Mucosa of rectum (tissue), 2 donors: Measurements from ENCODE around the gene RNF111.
A peak's percentile ranks its signal among the peaks of the same experiment; 100 is the strongest.
"Not testable (repeated sequence)": the region's sequence is repeated elsewhere in the genome, so short reads cannot be mapped to it uniquely, and the experiment has no call there.

Source experiments
- H3K27ac ChIP-seq, 2 donors: one replicate each; pipeline ENCODE4 v1.7.0; 2013; ENCODE audit warnings: inconsistent platforms in 2 of 2, low read depth in 2 of 2, low read length in 2 of 2
- H3K27me3 ChIP-seq, 2 donors: one replicate each; pipeline ENCODE4 v1.7.0; 2013; ENCODE audit warnings: low read length in 2 of 2; ENCODE audit not compliant: control insufficient read depth in 2 of 2, insufficient read depth in 2 of 2
- H3K36me3 ChIP-seq, 2 donors: one replicate each; pipeline ENCODE4 v1.7.0; 2013; ENCODE audit warnings: low read length in 2 of 2; ENCODE audit not compliant: control insufficient read depth in 2 of 2, insufficient read depth in 2 of 2
- H3K4me1 ChIP-seq, 2 donors: one replicate each; pipeline ENCODE4 v1.7.0; 2013; ENCODE audit warnings: low read length in 2 of 2, mild to moderate bottlenecking in 1 of 2; ENCODE audit not compliant: control insufficient read depth in 2 of 2, insufficient read depth in 2 of 2
- H3K4me3 ChIP-seq, 2 donors: one replicate each; pipeline ENCODE4 v1.7.0; 2013; ENCODE audit warnings: low read length in 2 of 2
- H3K9ac ChIP-seq, 2 donors: one replicate each; pipeline ENCODE4 v1.7.0; 2013; ENCODE audit warnings: low read length in 2 of 2, low read depth in 1 of 2, mild to moderate bottlenecking in 1 of 2
- H3K9me3 ChIP-seq, 2 donors: one replicate each; pipeline ENCODE4 v1.7.0; 2013; ENCODE audit warnings: low read length in 2 of 2; ENCODE audit not compliant: control insufficient read depth in 2 of 2
- donor health status: healthy.
- donor health status: Normal muscosa, but diverticular disease.

Gene RNF111

DNA sequence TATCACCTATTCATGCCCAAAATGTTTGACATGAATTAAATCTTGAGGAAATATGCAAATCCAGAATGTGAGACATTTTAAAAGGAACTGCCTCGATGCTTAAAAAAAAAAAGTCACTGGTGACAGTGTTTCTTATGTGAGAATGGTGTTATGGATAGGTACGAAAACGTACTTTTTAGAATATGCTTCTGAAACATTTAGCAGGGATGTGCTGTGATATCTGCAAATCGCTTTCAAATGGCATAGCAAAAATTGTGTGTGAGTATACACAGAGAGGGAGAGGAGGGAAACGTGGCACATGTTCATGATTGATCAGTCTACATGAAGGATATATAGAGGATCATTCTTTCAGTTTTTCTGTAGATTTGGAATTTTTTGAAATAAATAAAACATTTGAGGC lies 133.5 kb downstream of the RNF111 start:
- H3K9ac ChIP-seq = no peak overlapping the region
- H3K4me3 ChIP-seq = no peak overlapping the region
- no peaks in the 10 kb centered on the region for H3K9me3 ChIP-seq
- H3K4me1 ChIP-seq = peaks cover 19 to 23% of the 10 kb centered on the region in 2 donors
- no peaks in the 10 kb centered on the region for H3K27me3 ChIP-seq
- no peak overlapping the region for H3K27ac ChIP-seq
- H3K36me3 ChIP-seq = peaks cover 2 to 3% of the 10 kb centered on the region in 2 donors

DNA sequence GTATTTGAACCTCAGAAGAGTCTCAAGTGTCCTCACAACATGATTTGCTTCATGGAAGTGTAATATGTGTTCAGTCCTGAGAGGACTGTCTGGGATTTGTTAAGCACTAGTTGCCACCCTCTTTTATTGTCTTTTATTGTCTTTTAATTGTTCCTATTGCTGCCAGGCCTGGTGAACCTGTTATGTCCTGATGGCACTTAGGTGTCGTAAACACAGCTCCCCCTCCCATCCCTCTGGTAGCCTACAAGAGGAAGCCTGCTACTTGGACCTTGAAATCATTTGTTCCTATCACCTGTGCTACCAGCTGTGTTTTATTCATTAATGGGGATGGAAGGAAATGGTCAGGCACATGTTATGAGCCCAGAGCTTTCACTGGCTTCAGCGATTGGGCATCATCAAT lies 136.8 kb downstream of the RNF111 start:
- Histone ChIP-seq H3K9ac (no peak overlapping the region), H3K4me1 (peaks cover 19 to 23% of the 10 kb centered on the region in 2 donors), H3K9me3 (no peaks in the 10 kb centered on the region), H3K27me3 (no peaks in the 10 kb centered on the region), H3K4me3 (peak overlapping the region in 1 of 2 donors; percentile 50), H3K27ac (peak overlapping the region; percentile 77 to 82), H3K36me3 (no peaks in the 10 kb centered on the region)

DNA sequence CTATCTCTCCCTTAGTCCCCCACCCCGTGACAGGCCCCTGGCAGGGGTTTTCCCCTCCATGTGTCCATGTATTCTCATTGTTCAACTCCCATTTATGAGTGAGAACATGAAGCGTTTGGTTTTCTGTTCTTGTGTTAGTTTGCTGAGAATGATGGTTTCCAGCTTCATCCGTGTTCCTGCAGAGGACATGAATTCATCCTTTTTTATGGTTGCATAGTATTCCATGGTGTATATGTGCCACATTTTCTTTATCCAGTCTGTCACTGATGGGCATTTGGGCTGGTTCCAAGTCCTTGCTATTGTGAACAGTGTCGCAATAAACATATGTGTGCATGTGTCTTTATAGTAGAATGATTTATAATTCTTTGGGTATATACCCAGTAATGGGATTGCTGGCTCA lies 138.2 kb downstream of the RNF111 start:
- H3K9ac ChIP-seq, H3K36me3 ChIP-seq, H3K9me3 ChIP-seq, H3K27me3 ChIP-seq, H3K27ac ChIP-seq, H3K4me3 ChIP-seq: not testable (repeated sequence)
- peaks cover 19 to 23% of the 10 kb centered on the region in 2 donors for H3K4me1 ChIP-seq

DNA sequence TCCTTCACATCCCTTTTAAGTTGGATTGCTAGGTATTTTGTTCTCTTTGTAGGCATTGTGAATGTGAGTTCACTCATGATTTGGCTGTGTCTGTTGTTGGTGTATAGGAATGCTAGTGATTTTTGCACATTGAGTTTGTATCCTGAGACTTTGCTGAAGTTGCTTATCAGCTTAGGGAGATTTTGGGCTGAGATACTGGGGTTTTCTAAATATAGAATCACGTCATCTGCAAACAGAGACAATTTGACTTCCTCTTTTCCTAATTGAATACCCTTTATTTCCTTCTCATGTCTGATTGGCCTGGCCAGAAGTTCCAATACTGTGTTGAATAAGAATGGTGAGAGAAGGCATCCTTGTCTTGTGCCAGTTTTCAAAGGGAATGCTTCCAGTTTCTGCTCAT lies 139.8 kb downstream of the RNF111 start:
- H3K27me3 ChIP-seq, H3K9ac ChIP-seq, H3K27ac ChIP-seq, H3K4me3 ChIP-seq, H3K9me3 ChIP-seq, H3K36me3 ChIP-seq: not testable (repeated sequence)
- H3K4me1 ChIP-seq = peaks cover 28 to 31% of the 10 kb centered on the region in 2 donors

DNA sequence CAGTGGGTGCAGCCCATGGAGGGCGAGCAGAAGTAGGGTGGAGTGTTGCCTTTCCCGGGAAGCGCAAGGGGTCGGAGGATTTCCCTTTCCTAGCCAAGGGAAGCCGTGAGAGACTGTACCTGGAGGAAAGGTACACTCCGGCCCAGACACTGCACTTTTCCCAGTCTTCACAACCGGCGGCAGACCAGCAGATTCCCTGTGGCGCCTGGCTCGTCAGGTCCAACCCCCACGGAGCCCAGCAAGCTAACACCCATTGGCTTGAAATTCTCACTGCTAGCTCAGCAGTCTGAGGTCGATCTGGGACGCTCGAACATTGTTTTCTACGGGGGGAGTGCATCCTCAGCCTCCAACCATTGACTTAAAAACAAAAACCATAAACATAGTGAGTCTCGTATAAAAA lies 144.0 kb downstream of the RNF111 start:
- Histone ChIP-seq H3K27ac (peak overlapping the region; percentile 61 to 72), H3K36me3 (peaks cover 24 to 27% of the 10 kb centered on the region in 2 donors)

DNA sequence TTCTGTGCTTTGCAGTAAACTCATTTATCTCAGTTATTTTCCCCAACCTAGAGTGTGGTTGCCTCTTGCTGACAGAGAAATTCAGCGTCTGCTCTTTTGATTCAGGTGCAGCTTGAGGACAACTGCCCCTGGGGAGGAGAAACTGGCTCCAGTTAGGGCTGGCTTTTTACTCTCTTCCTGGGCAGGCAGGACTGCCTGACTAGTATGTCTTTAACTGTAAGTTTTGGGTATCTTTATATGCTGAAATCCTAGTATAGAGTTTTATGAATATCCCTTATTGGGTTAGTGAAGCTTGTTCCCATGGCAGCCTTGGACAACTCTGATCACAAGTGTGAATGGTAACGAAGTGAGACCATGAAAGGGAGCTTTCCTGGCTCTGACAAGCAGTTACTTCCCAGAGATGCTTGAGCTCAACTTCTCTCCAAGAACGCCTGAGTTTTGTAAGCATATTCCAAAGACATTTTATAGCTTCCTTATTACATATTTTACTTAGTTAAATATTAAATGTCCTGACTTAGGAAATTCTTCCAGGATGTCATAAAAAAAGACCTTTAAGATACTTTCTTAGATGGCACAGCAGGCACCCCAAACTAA lies 144.6 kb downstream of the RNF111 start:
- no peaks in the 10 kb centered on the region for H3K9me3 ChIP-seq
- peak overlapping the region in 1 of 2 donors; percentile 41 for H3K9ac ChIP-seq
- H3K4me1 ChIP-seq = peaks cover 21 to 24% of the 10 kb centered on the region in 2 donors
- peaks cover 29 to 31% of the 10 kb centered on the region in 2 donors for H3K36me3 ChIP-seq
- H3K27ac ChIP-seq = peak overlapping the region; percentile 72 to 75
- H3K4me3 ChIP-seq = no peak overlapping the region
- H3K27me3 ChIP-seq = no peaks in the 10 kb centered on the region

More for the DNA sequence above, 144.0 kb downstream of the RNF111 start:
- peaks cover 21 to 24% of the 10 kb centered on the region in 2 donors for H3K4me1 ChIP-seq
- H3K9me3 ChIP-seq = no peaks in the 10 kb centered on the region
- no peaks in the 10 kb centered on the region for H3K27me3 ChIP-seq
- H3K4me3 ChIP-seq = no peak overlapping the region
- H3K9ac ChIP-seq = peak overlapping the region in 1 of 2 donors; percentile 41

DNA sequence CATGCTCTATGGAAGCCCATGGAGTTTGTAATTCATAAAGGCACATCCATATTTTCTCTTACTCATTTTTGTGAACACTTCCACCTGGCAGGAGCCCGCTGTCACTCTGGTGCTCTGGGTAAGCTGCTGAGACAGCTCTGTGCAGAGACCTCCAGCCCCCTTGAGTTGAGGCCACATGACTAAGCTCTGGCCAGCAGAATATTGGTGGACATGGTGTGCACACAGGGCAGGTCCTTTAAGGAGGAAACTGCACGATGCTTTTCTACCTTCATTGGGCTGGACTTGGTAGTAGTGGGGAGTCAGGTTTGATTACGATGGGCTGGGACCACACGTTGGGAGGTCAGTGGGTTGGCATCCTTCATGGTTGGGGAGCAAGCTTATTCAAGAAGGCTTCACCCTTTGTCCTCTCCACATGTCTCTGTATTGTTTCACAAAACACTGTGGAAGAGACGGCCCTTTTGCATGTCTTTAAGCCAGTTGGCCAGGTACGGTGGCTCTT lies 146.5 kb downstream of the RNF111 start:
- Histone ChIP-seq H3K9ac (no peak overlapping the region), H3K9me3 (no peaks in the 10 kb centered on the region), H3K4me1 (peaks cover 21 to 24% of the 10 kb centered on the region in 2 donors), H3K36me3 (peaks cover 38 to 45% of the 10 kb centered on the region in 2 donors), H3K27me3 (no peaks in the 10 kb centered on the region), H3K27ac (peak overlapping the region in 1 of 2 donors; percentile 75), H3K4me3 (no peak overlapping the region)

DNA sequence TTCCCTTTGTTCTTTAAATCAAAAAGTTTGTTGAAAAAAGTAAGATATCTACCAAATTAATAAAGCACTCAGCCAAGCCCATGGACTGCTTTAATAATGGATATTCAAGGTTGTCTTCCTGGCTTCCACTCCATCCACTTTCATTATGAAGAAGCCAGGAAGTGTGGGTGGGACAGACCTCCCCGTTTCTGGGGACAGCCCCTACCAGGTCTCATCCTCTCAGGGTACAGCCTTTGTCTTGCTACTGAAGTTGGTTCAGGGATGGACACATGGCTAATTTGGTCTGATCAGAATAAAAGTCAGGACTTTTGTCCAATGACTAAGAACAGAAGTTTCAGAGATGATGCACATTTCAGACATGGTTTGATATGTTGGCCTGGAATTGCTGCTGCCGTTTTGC lies 150.1 kb downstream of the RNF111 start:
- no peak overlapping the region for H3K9ac ChIP-seq
- no peak overlapping the region for H3K4me3 ChIP-seq
- peaks cover 15 to 18% of the 10 kb centered on the region in 2 donors for H3K4me1 ChIP-seq
- no peaks in the 10 kb centered on the region for H3K9me3 ChIP-seq
- H3K27me3 ChIP-seq = no peaks in the 10 kb centered on the region
- no peak overlapping the region for H3K27ac ChIP-seq
- H3K36me3 ChIP-seq = peaks cover 42% of the 10 kb centered on the region in 2 donors

DNA sequence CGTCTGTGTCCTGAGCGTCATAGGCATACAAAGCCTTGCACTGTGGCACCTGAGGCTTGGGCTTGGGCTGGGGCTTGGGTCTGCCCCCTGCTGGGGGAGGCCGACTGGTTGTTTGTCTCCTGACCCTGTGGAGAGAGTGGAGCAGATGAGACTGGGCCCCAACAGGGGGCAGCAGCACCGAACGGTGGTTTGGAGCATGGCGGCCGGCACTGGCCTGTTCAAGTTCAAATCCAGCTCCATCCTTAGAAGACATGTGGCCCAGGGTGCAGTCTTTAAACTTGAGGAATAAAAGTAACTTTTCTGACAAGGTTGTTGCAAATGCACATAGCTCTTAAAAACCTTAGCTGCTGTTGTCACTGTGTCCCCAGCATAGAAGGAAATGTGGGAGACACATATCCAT lies 150.8 kb downstream of the RNF111 start:
- Histone ChIP-seq H3K4me3 (no peak overlapping the region), H3K9me3 (no peaks in the 10 kb centered on the region), H3K27me3 (no peaks in the 10 kb centered on the region), H3K4me1 (peaks cover 9 to 13% of the 10 kb centered on the region in 2 donors), H3K27ac (no peak overlapping the region), H3K9ac (no peak overlapping the region), H3K36me3 (peaks cover 43 to 45% of the 10 kb centered on the region in 2 donors)

DNA sequence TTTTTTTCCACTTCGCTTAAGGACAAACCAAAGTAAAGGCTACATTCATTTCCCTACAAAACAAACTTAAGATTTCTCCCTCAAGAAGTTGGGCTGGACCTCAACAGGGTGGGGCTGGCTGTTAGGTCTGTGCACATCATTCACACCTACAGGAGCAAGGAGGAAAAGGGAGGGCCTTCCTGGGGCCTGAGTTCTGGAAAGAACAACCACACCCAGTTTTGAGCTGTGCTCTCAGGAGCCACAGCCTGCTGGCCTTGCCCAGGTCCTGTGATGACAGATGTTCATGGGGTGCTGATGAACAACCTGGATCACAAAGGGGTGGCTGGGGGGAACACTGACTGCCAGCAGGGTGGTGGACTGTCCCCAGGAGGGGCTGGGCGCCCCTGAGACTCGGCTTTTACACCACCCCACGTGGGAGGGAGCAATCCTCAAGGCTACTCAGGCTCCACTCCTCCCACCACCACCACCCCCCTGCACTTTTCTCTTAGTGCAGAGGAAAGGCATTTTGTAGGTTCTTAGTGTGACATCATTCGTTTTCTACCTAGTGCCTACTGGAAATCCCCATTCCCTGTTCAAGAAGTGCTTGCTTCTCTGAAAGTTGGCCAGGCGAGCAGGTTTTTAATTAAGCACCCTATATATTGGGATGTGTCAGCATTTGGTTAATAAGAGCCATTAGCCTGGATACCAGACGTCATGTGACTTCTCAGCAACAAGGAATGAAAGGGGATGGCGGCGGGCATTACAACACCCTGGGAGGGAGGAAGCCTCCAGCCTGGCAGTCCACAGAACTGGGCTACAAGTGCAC lies 153.2 kb downstream of the RNF111 start:
- H3K4me3 ChIP-seq = no peak overlapping the region
- peaks cover 4 to 5% of the 10 kb centered on the region in 2 donors for H3K4me1 ChIP-seq
- H3K27ac ChIP-seq = no peak overlapping the region
- no peaks in the 10 kb centered on the region for H3K27me3 ChIP-seq
- H3K9me3 ChIP-seq = no peaks in the 10 kb centered on the region
- no peak overlapping the region for H3K9ac ChIP-seq
- H3K36me3 ChIP-seq = peaks cover 34 to 36% of the 10 kb centered on the region in 2 donors
